ENCODE results near the gene RNF224. TPM values are rescaled to one million over a fixed set of nuclear protein-coding genes. Genes with fewer than 3 reads are reported as not detected.

Gene RNF224
- total and polyA plus RNA-seq, 2 of the 13 experiments (the other 11 are each of a cell fraction or from before 2014, with no cell fraction given): 0.09 TPM; not detected in 1

GRCh38 chr9:137178939-137179630 is 48.2 kb upstream of the RNF224 start:
- 92% methylated on average over 11 of the region's 19 CpGs for WGBS (ENCODE audit: low lambda C conversion rate)
- ATAC-seq (no peak), DNase-seq (ENCODE audit: low spot score) (no peak), FAIRE-seq (no peak)
- intact Hi-C loops (cut with micrococcal nuclease; ENCODE audit: unreplicated experiment) (loop anchor here (10.0 kb wide), 1 partner anchor 64 kb away; the partner anchor contains the start of gene DPP7), in situ Hi-C loops (cut with HindIII; ENCODE audit: extremely low pct_ligation_motif_present, low pct_unique_long_range_greater_than_20kb) (no loop called here)
- no TSS peak for BruUV-seq (replicated peaks)
- no peak overlapping the region for H3K4me3 ChIP-seq (replicated peaks in 1 of 3; ENCODE audit: insufficient read depth in 1 of 3, low read depth in 2 of 3, low read length in 3 of 3)
- H3K9ac ChIP-seq (ENCODE audit: insufficient read depth, low read depth, low read length): no peak overlapping the region
- CTCF ChIA-PET (ENCODE audit: low intra/inter-chr PET ratio, low total read pairs): no interaction called here
- TF ChIP-seq SRF (IDR thresholded peaks at IDR 0.05; ENCODE audit: low read depth, low read length): no peak
- no peak overlapping the region for H2AFZ ChIP-seq (ENCODE audit: low read length)
- H3K9me3 ChIP-seq (ENCODE audit: low read length): no peaks in the 10 kb centered on the region
- POLR2A ChIA-PET: no interaction called here
- H3K4me2 ChIP-seq (ENCODE audit: low read depth, low read length): no peak overlapping the region
- peaks cover 22 to 25% of the 10 kb centered on the region in 2 experiments; a peak in 4 of 5 replicates for H3K36me3 ChIP-seq (replicated peaks in 1 of 2; ENCODE audit: control insufficient read depth in 1 of 2, insufficient read depth in 2 of 2, low read length in 2 of 2)
- H3K4me1 ChIP-seq (ENCODE audit: insufficient read depth, low read length): no peaks in the 10 kb centered on the region
- no peaks in the 10 kb centered on the region for H3K27me3 ChIP-seq (ENCODE audit: control insufficient read depth in 1 of 2, insufficient read depth in 2 of 2, low read length in 2 of 2)
- no peaks in the 10 kb centered on the region for H4K20me1 ChIP-seq (ENCODE audit: insufficient read depth, low read length)
- H3K79me2 ChIP-seq (ENCODE audit: insufficient read depth, low read length): no peaks in the 10 kb centered on the region
- no peak overlapping the region for H3K27ac ChIP-seq (ENCODE audit: extremely low read length, insufficient read depth, low read length)

- no TSS peak for BruUV-seq (replicated peaks)
- ChIA-PET POLR2A (no interaction called here), CTCF (ENCODE audit: low intra/inter-chr PET ratio, low total read pairs) (no interaction called here)
- Histone ChIP-seq H2AFZ (ENCODE audit: low read length) (no peak overlapping the region), H3K27me3 (ENCODE audit: control insufficient read depth in 1 of 2, insufficient read depth in 2 of 2, low read length in 2 of 2) (no peaks in the 10 kb centered on the region), H4K20me1 (ENCODE audit: insufficient read depth, low read length) (no peaks in the 10 kb centered on the region), H3K4me1 (ENCODE audit: insufficient read depth, low read length) (no peaks in the 10 kb centered on the region), H3K79me2 (ENCODE audit: insufficient read depth, low read length) (no peaks in the 10 kb centered on the region), H3K27ac (ENCODE audit: extremely low read length, insufficient read depth, low read length) (no peak overlapping the region), H3K9ac (ENCODE audit: insufficient read depth, low read depth, low read length) (no peak overlapping the region), H3K9me3 (ENCODE audit: low read length) (no peaks in the 10 kb centered on the region), H3K36me3 (replicated peaks in 1 of 2; ENCODE audit: control insufficient read depth in 1 of 2, insufficient read depth in 2 of 2, low read length in 2 of 2) (peaks cover 23 to 29% of the 10 kb centered on the region in 2 experiments; a peak in 4 of 5 replicates), H3K4me3 (replicated peaks in 1 of 3; ENCODE audit: insufficient read depth in 1 of 3, low read depth in 2 of 3, low read length in 3 of 3) (no peak overlapping the region), H3K4me2 (ENCODE audit: low read depth, low read length) (no peak overlapping the region)
- TF ChIP-seq ZNF574 (CRISPR knock-in tag; IDR thresholded peaks at IDR 0.05) (no peak), PHF8 (CRISPR knock-in tag; IDR thresholded peaks at IDR 0.05) (no peak), ZNF547 (CRISPR knock-in tag; IDR thresholded peaks at IDR 0.05) (no peak), TEF (CRISPR knock-in tag; IDR thresholded peaks at IDR 0.05) (no peak), LBX2 (CRISPR knock-in tag; IDR thresholded peaks at IDR 0.05; ENCODE audit: borderline replicate concordance) (no peak), SOX5 (CRISPR knock-in tag; IDR thresholded peaks at IDR 0.05; ENCODE audit: borderline replicate concordance) (no peak), CCAR2 (optimal IDR thresholded peaks at IDR 0.05; ENCODE audit: low read depth, low read length) (no peak), NFYB (CRISPR knock-in tag; IDR thresholded peaks at IDR 0.05) (no peak), CBFB (CRISPR knock-in tag; IDR thresholded peaks at IDR 0.05) (no peak), YEATS2 (CRISPR knock-in tag; IDR thresholded peaks at IDR 0.05; ENCODE audit: borderline replicate concordance) (no peak), PCBP1 (IDR thresholded peaks at IDR 0.05; ENCODE audit: borderline replicate concordance, low read depth, low read length) (no peak)
- no peak for FAIRE-seq
- intact Hi-C loops (cut with micrococcal nuclease; ENCODE audit: unreplicated experiment): loop anchor here (10.0 kb wide), 1 partner anchor 65 kb away; the partner anchor contains the start of gene DPP7
- in situ Hi-C loops (cut with HindIII; ENCODE audit: extremely low pct_ligation_motif_present, low pct_unique_long_range_greater_than_20kb): no loop called here
- DNase-seq (ENCODE audit: low spot score): no peak
- no peak for ATAC-seq
- WGBS (ENCODE audit: low lambda C conversion rate): 98% methylated on average over 15 of the region's 17 CpGs
Observed at GRCh38 chr9:137179761-137180160, 47.5 kb upstream of the RNF224 start.
